GM23338 (cell line): ENCODE results near the gene RIC1. TPM values are rescaled to one million over a fixed set of nuclear protein-coding genes. Genes with fewer than 3 reads are reported as not detected.

Source experiments
- ATAC-seq: fragments of 200-7000 bp; cut with Tn5 transposase; 3 replicates; pipeline ENCODE4 v1.9.1; 2020
- DNase-seq: peaks from one replicate; pipeline ENCODE4 v3.0.0-alpha.2; 2015; ENCODE audit warnings: low spot score
- H2AFZ ChIP-seq: fragments of 200-600 bp; sonication (generic); 2 replicates; pipeline ENCODE4 v1.8.0; 2016; ENCODE audit warnings: antibody characterized with exemption, mild to moderate bottlenecking, moderate library complexity
- H3F3A ChIP-seq: fragments of 200-600 bp; sonication (generic); replicated peaks from 2 replicates; pipeline ENCODE4 v1.8.0; 2017; ENCODE audit warnings: antibody characterized with exemption, mixed run types, low read depth
- H3K27ac ChIP-seq: fragments of 200-600 bp; sonication (generic); 2 replicates; pipeline ENCODE4 v1.6.1; 2016; ENCODE audit warnings: low read depth
- H3K27me3 ChIP-seq: fragments of 200-600 bp; sonication (generic); 2 replicates; pipeline ENCODE4 v1.8.0; 2016; ENCODE audit warnings: mild to moderate bottlenecking, mixed run types, moderate library complexity; ENCODE audit not compliant: insufficient read depth
- H3K36me3 ChIP-seq: fragments of 200-600 bp; sonication (generic); 2 replicates; pipeline ENCODE4 v1.8.0; 2016; ENCODE audit warnings: mild to moderate bottlenecking; ENCODE audit not compliant: insufficient read depth
- H3K4me1 ChIP-seq: fragments of 200-600 bp; sonication (generic); 2 replicates; pipeline ENCODE4 v1.8.0; 2016; ENCODE audit warnings: mild to moderate bottlenecking, moderate library complexity; ENCODE audit not compliant: insufficient read depth
- H3K4me2 ChIP-seq: fragments of 200-600 bp; sonication (generic); 2 replicates; pipeline ENCODE4 v1.7.1; 2017; ENCODE audit warnings: mixed run types
- H3K4me3 ChIP-seq: fragments of 200-600 bp; sonication (generic); 2 replicates; pipeline ENCODE4 v1.6.1; 2016; ENCODE audit warnings: mixed run types
- H3K79me2 ChIP-seq: fragments of 200-600 bp; sonication (generic); replicated peaks from 2 replicates; pipeline ENCODE4 v1.8.0; 2017; ENCODE audit warnings: mild to moderate bottlenecking; ENCODE audit not compliant: insufficient read depth
- H3K9me2 ChIP-seq: fragments of 200-600 bp; sonication (generic); 2 replicates; pipeline ENCODE4 v1.8.0; 2017; ENCODE audit not compliant: insufficient read depth
- H4K20me1 ChIP-seq: fragments of 200-600 bp; sonication (generic); replicated peaks from 2 replicates; pipeline ENCODE4 v1.8.0; 2017; ENCODE audit warnings: mild to moderate bottlenecking; ENCODE audit not compliant: insufficient read depth
- H3K27ac Mint-ChIP-seq: 2 replicates; pipeline ENCODE4 v1.8.0; 2020; ENCODE audit warnings: inconsistent platforms, mild to moderate bottlenecking, moderate library complexity, mixed read lengths
- H3K27me3 Mint-ChIP-seq: 3 replicates; pipeline ENCODE4 v1.8.0; 2022; ENCODE audit warnings: low read depth, mild to moderate bottlenecking, moderate library complexity, mixed read lengths, inconsistent platforms; ENCODE audit not compliant: insufficient read depth, poor library complexity
- H3K36me3 Mint-ChIP-seq: 3 replicates; pipeline ENCODE4 v1.8.0; 2021; ENCODE audit warnings: low read depth, mild to moderate bottlenecking, inconsistent platforms, moderate library complexity, mixed read lengths
- H3K4me1 Mint-ChIP-seq: 3 replicates; pipeline ENCODE4 v1.8.0; 2020; ENCODE audit warnings: mild to moderate bottlenecking, inconsistent platforms, mixed read lengths
- H3K4me3 Mint-ChIP-seq: 3 replicates; pipeline ENCODE4 v1.8.0; 2021; ENCODE audit warnings: moderate library complexity, mild to moderate bottlenecking, inconsistent platforms, mixed read lengths
- H3K9me3 Mint-ChIP-seq: 3 replicates; pipeline ENCODE4 v1.8.0; 2020; ENCODE audit warnings: moderate library complexity, mild to moderate bottlenecking, inconsistent platforms, mixed read lengths
- CREB1 ChIP-seq: fragments of 250-450 bp; sonication (Bioruptor Pico); IDR thresholded peaks from 2 replicates; pipeline ENCODE4 v1.5.0; 2020; ENCODE audit warnings: low read depth, mild to moderate bottlenecking, moderate library complexity
- CTCF ChIP-seq, 2 experiments: fragments of 200-600 bp in 1 of 2; sonication (generic) in 1 of 2; conservative IDR thresholded peaks; 2 replicates each; pipeline versions ENCODE4 v1.5.1 to v1.6.1; 2016 to 2017; ENCODE audit warnings: antibody characterized with exemption in 2 of 2, low read depth in 2 of 2, mild to moderate bottlenecking in 2 of 2, moderate library complexity in 1 of 2
- ETS1 ChIP-seq: IDR thresholded peaks from 2 replicates; pipeline ENCODE4 v1.6.1; 2016; ENCODE audit warnings: antibody characterized with exemption
- NANOG ChIP-seq: IDR thresholded peaks from 2 replicates; pipeline ENCODE4 v1.6.1; 2016; ENCODE audit warnings: antibody characterized with exemption, borderline replicate concordance
- POLR2AphosphoS5 ChIP-seq: IDR thresholded peaks from 2 replicates; pipeline ENCODE4 v1.6.1; 2016; ENCODE audit warnings: antibody characterized with exemption, low read depth
- REST ChIP-seq: IDR thresholded peaks from one replicate; pipeline ENCODE4 v1.6.1; 2018; ENCODE audit warnings: antibody characterized with exemption; ENCODE audit not compliant: unreplicated experiment
- STAT1 ChIP-seq: IDR thresholded peaks from one replicate; pipeline ENCODE4 v1.6.1; 2016; ENCODE audit warnings: antibody characterized with exemption; ENCODE audit not compliant: unreplicated experiment
- ZNF114 ChIP-seq: fragments of 250-450 bp; sonication (Bioruptor Pico); IDR thresholded peaks from 2 replicates; pipeline ENCODE4 v1.5.0; 2020; ENCODE audit warnings: mild to moderate bottlenecking, moderate library complexity
- ZNF331 ChIP-seq: fragments of 250-450 bp; sonication (Bioruptor Pico); IDR thresholded peaks from 2 replicates; pipeline ENCODE4 v1.5.0; 2020; ENCODE audit warnings: low read depth, mild to moderate bottlenecking, moderate library complexity
- ZNF462 ChIP-seq: fragments of 250-450 bp; sonication (Bioruptor Pico); IDR thresholded peaks from 2 replicates; pipeline ENCODE4 v1.5.0; 2020; ENCODE audit warnings: mild to moderate bottlenecking, moderate library complexity
- polyA plus RNA-seq: library from polyadenylated mRNA; unstranded; fragments of >200 nt; fragmentation: Nextera tagmentation; extraction: Ambion mirVana; gene quantifications from 2 replicates; pipeline ENCODE4 v1.2.1, GENCODE V29; 2016
- total RNA-seq: library from RNA; depleted of rRNA; stranded (reverse); fragments of >200 nt; shearing (Covaris generic); gene quantifications from 2 replicates; pipeline ENCODE4 v1.2.3, GENCODE V29; 2014

Gene RIC1
- total and polyA plus RNA-seq, 2 experiments from 2014 or later = 7.8 to 34.9 TPM

GRCh38 chr9:5756633-5757032 is 127.7 kb downstream of the RIC1 start (continued):
- no peak for TF ChIP-seq REST
- no peak for TF ChIP-seq ETS1
- TF ChIP-seq CREB1 (CRISPR knock-in tag) = no peak

- no peak overlapping the region for H2AFZ ChIP-seq
- no peak overlapping the region; the same call in 1 of the 2 replicates for H3K27ac ChIP-seq
- no peaks in the 10 kb centered on the region for H3K79me2 ChIP-seq
- Mint-ChIP-seq H3K36me3 (peaks cover 51% of the 10 kb centered on the region), H3K9me3 (no peaks in the 10 kb centered on the region), H3K27ac (no peak overlapping the region), H3K4me1 (peaks cover 7% of the 10 kb centered on the region), H3K4me3 (no peak overlapping the region), H3K27me3 (no peaks in the 10 kb centered on the region)
- peaks cover 20% of the 10 kb centered on the region; the same call in 1 of the 2 replicates for H3K36me3 ChIP-seq
- no peak overlapping the region for H3K4me3 ChIP-seq
- H4K20me1 ChIP-seq = peaks cover 1% of the 10 kb centered on the region; the same call in 1 of the 2 replicates
- H3K4me1 ChIP-seq = no peaks in the 10 kb centered on the region; the same call in 1 of the 2 replicates
- DNase-seq (no peak), ATAC-seq (no peak)
- no peaks in the 10 kb centered on the region for H3K27me3 ChIP-seq
- H3F3A ChIP-seq = no peaks in the 10 kb centered on the region
- no peaks in the 10 kb centered on the region for H3K9me2 ChIP-seq
- H3K4me2 ChIP-seq = no peak overlapping the region
- TF ChIP-seq ZNF462 (CRISPR knock-in tag) (no peak), ZNF331 (CRISPR knock-in tag) (no peak), ETS1 (no peak), POLR2AphosphoS5 (no peak), NANOG (no peak), STAT1 (no peak), CTCF (conservative IDR thresholded peaks at IDR 0.05; ENCODE audit: low read depth in 2 of 2) (no peak), ZNF114 (CRISPR knock-in tag) (no peak)
These were observed 131.4 kb downstream of the RIC1 start for GRCh38 chr9:5760338-5760737.
